Measurements from ENCODE around the gene ZNF652. TPM values are rescaled to one million over a fixed set of nuclear protein-coding genes. Genes with fewer than 3 reads are reported as not detected.

The ZNF652 gene
- total RNA-seq (2014; rRNA removed; shearing (Covaris generic)): 28.2 and 29.2 TPM in 2 replicates

- Histone ChIP-seq H3K27ac (peak within 1 kb of the TSS; percentile 26; the same call in 1 of the 2 replicates), H3K4me3 (peak within 1 kb of the TSS; percentile 93), H3K27me3 (no peaks in the 10 kb centered on the region), H3K9me3 (replicated peaks) (no peaks in the 10 kb centered on the region), H3K36me3 (no peaks in the 10 kb centered on the region), H3K4me1 (no peaks in the 10 kb centered on the region)
- peak; percentile 88 to 91 for DNase-seq
These were observed at the start of gene ZNF652 for GRCh38 chr17:49361902-49362722. ZNF652 (minus strand) TSS chr17:49362250; CDS start chr17:49317725, 44,525 bp downstream.

DNA sequence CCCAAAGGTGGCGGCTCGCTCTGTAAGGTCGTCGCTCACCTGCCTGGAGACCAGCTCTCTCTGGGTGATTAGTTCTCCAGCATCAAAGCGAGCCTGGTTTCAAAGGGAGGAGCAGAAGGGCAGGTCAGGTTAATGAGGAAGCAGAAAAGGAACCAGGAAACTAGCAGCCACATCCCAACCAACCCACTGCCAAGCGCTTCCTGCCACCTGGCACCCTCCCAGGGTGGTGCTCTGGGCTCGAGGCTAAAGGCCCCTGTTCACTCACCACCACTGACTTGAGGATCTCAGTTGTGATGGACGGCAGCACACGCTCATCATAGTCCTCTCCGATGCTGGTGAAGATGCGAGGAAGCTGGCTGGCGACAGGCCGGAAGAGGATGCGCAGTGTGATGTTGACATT, 47.0 kb upstream of the ZNF652 start:
- H3K4me3 ChIP-seq: no peak overlapping the region
- peaks cover 12% of the 10 kb centered on the region for H3K4me1 ChIP-seq
- H3K27me3 ChIP-seq: no peaks in the 10 kb centered on the region
- no peak for DNase-seq
- H3K27ac ChIP-seq: no peak overlapping the region
- no peaks in the 10 kb centered on the region for H3K9me3 ChIP-seq (replicated peaks)
- H3K36me3 ChIP-seq: peaks cover 68% of the 10 kb centered on the region

- Histone ChIP-seq H3K27ac (no peak overlapping the region), H3K4me3 (no peak overlapping the region), H3K27me3 (no peaks in the 10 kb centered on the region), H3K36me3 (peaks cover 68% of the 10 kb centered on the region), H3K4me1 (peaks cover 10% of the 10 kb centered on the region), H3K9me3 (replicated peaks) (no peaks in the 10 kb centered on the region)
- peak; percentile 93 to 95 for DNase-seq
These were observed 46.0 kb upstream of the ZNF652 start for GRCh38 chr17:49407981-49408501.

DNA sequence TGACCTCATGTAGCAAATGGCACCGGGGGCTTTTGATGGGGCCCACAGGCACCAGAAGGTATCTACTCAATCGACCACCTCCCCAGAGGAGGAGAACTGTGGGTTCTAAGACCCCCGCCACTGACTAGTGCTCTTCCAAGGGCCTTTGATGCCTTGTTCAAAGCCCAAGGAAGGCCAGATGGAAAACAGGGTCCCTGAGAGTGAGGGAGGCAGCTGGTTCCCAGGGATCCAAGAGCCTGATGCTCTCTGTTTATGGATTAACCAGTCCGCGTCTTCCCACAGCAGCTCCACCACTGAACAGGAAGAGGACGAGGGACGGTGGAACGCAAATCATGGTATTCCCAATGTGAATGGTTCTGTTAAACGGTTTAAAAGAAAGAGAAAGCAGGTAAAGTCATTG, 45.0 kb upstream of the ZNF652 start:
- H3K36me3 ChIP-seq: peaks cover 58% of the 10 kb centered on the region
- no peak for DNase-seq
- no peaks in the 10 kb centered on the region for H3K27me3 ChIP-seq
- peaks cover 17% of the 10 kb centered on the region for H3K4me1 ChIP-seq
- no peaks in the 10 kb centered on the region for H3K9me3 ChIP-seq (replicated peaks)
- no peak overlapping the region for H3K4me3 ChIP-seq
- no peak overlapping the region for H3K27ac ChIP-seq

- no peaks in the 10 kb centered on the region for H3K27me3 ChIP-seq
- H3K36me3 ChIP-seq: peaks cover 53% of the 10 kb centered on the region
- H3K4me1 ChIP-seq: peaks cover 18% of the 10 kb centered on the region
- no peak overlapping the region for H3K27ac ChIP-seq
- H3K4me3 ChIP-seq: no peak overlapping the region
- no peak for DNase-seq
- H3K9me3 ChIP-seq (replicated peaks): no peaks in the 10 kb centered on the region
These were observed 44.5 kb upstream of the ZNF652 start for GRCh38 chr17:49406421-49407061.

- H3K9me3 ChIP-seq (replicated peaks): no peaks in the 10 kb centered on the region
- no peak overlapping the region for H3K27ac ChIP-seq
- no peaks in the 10 kb centered on the region for H3K27me3 ChIP-seq
- H3K36me3 ChIP-seq: peaks cover 41% of the 10 kb centered on the region
- H3K4me1 ChIP-seq: peaks cover 18% of the 10 kb centered on the region
- no peak for DNase-seq
- no peak overlapping the region for H3K4me3 ChIP-seq
These were observed 42.9 kb upstream of the ZNF652 start for GRCh38 chr17:49404906-49405305.

DNA sequence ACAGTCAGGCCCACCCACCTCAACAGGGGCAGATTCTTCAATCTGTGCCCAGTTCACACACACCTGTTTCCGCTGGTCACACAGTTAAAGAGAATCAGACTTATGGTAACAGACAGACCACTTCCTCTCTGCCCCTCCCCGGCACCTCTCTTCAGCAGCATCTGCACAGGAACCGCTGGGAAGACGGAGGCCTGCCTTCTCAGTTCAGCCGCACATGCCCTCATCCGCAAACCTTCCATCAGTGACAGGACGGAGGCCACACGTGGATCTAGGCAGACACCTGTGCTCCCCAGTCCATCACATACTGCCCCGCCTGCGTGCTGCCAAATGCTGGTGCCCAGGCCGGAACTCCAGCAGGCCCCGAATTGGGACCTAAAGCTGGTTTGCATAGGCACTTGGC, 42.3 kb upstream of the ZNF652 start:
- H3K27me3 ChIP-seq: no peaks in the 10 kb centered on the region
- no peak overlapping the region for H3K27ac ChIP-seq
- no peak for DNase-seq
- H3K9me3 ChIP-seq (replicated peaks): no peaks in the 10 kb centered on the region
- peaks cover 18% of the 10 kb centered on the region for H3K4me1 ChIP-seq
- peaks cover 41% of the 10 kb centered on the region for H3K36me3 ChIP-seq
- no peak overlapping the region for H3K4me3 ChIP-seq

- no peaks in the 10 kb centered on the region for H3K27me3 ChIP-seq
- no peak overlapping the region for H3K27ac ChIP-seq
- no peak for DNase-seq
- peaks cover 36% of the 10 kb centered on the region for H3K36me3 ChIP-seq
- H3K4me3 ChIP-seq: no peak overlapping the region
- H3K9me3 ChIP-seq (replicated peaks): no peaks in the 10 kb centered on the region
- peaks cover 16% of the 10 kb centered on the region for H3K4me1 ChIP-seq
These were observed 41.7 kb upstream of the ZNF652 start for GRCh38 chr17:49403514-49404289.

DNA sequence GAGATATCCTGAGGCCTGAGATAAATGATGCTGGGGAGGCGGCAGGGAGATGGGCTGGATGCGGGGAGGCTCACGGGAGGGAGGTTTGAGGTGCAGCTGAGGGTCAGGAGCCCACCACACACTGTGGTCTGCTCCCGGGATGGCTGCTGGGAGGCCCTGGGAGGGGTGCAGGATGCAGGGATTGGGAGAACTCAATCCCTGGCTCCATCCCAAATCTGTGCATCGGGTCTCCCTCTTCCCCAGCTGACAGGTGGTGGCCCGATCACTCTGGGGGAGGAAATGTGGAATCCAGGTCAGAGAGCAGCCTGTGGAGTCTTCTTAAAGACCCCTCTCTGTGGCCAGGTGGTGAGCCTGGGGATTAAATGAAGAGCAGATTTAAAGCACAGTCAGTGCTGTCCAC, 40.7 kb upstream of the ZNF652 start:
- Histone ChIP-seq H3K27ac (no peak overlapping the region), H3K9me3 (replicated peaks) (no peaks in the 10 kb centered on the region), H3K4me3 (no peak overlapping the region), H3K4me1 (peaks cover 10% of the 10 kb centered on the region; the same call in 1 of the 2 replicates), H3K27me3 (no peaks in the 10 kb centered on the region), H3K36me3 (peaks cover 29% of the 10 kb centered on the region)
- peak; percentile 35 to 65 for DNase-seq

GRCh38 chr17:49401971-49402611, 40.0 kb upstream of the ZNF652 start:
- Histone ChIP-seq H3K27ac (no peak overlapping the region), H3K9me3 (replicated peaks) (no peaks in the 10 kb centered on the region), H3K4me3 (no peak overlapping the region), H3K27me3 (no peaks in the 10 kb centered on the region), H3K4me1 (peaks cover 10% of the 10 kb centered on the region; the same call in 1 of the 2 replicates), H3K36me3 (peaks cover 23% of the 10 kb centered on the region)
- no peak for DNase-seq

DNA sequence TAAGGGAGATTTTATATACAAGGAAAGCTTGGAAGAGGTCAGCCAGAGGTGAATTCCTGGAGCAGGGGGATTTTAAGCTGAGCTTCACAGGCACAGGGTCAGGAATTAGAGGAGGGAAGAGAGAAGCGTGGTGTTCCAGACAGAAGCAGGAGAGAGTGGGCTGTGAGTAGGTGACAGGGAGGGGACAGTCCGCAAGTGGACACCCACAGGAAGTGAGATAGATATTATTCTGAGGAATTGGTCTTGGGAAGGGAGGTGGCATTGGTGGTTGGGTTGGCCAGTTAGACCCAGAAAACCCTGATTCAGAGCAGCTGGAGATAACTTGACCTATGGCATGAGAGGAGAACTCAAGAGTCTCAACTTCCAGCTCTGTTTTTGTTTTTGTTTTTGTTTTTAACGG, 37.9 kb upstream of the ZNF652 start:
- H3K36me3 ChIP-seq: peaks cover 2% of the 10 kb centered on the region
- H3K27ac ChIP-seq: no peak overlapping the region
- peaks cover 10% of the 10 kb centered on the region; the same call in 1 of the 2 replicates for H3K4me1 ChIP-seq
- H3K4me3 ChIP-seq: no peak overlapping the region
- H3K9me3 ChIP-seq (replicated peaks): no peaks in the 10 kb centered on the region
- DNase-seq: no peak
- H3K27me3 ChIP-seq: no peaks in the 10 kb centered on the region

DNA sequence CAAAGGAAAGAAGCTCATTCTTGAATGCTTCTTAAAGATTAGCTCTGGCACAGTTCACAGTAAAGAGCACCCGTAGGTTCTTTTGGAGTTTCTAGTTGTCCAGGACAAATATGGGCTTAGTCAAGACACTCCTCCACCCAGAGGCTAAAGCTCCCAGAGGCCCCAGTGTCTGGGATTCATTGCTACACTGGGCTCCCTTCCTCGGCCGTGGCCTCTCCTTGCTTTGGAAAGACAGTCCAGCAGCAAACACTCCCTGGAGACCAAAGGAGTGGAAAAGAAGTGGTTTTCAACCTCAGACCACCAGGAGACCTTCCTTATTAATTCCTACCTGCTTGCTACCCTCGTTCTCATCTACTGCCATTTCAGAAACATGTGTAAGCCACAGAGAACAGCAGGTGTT, 35.5 kb upstream of the ZNF652 start:
- H3K36me3 ChIP-seq: no peaks in the 10 kb centered on the region
- H3K4me1 ChIP-seq: peaks cover 6% of the 10 kb centered on the region; the same call in 1 of the 2 replicates
- no peak for DNase-seq
- no peaks in the 10 kb centered on the region for H3K9me3 ChIP-seq (replicated peaks)
- no peak overlapping the region for H3K4me3 ChIP-seq
- no peak overlapping the region for H3K27ac ChIP-seq
- no peaks in the 10 kb centered on the region for H3K27me3 ChIP-seq

DNA sequence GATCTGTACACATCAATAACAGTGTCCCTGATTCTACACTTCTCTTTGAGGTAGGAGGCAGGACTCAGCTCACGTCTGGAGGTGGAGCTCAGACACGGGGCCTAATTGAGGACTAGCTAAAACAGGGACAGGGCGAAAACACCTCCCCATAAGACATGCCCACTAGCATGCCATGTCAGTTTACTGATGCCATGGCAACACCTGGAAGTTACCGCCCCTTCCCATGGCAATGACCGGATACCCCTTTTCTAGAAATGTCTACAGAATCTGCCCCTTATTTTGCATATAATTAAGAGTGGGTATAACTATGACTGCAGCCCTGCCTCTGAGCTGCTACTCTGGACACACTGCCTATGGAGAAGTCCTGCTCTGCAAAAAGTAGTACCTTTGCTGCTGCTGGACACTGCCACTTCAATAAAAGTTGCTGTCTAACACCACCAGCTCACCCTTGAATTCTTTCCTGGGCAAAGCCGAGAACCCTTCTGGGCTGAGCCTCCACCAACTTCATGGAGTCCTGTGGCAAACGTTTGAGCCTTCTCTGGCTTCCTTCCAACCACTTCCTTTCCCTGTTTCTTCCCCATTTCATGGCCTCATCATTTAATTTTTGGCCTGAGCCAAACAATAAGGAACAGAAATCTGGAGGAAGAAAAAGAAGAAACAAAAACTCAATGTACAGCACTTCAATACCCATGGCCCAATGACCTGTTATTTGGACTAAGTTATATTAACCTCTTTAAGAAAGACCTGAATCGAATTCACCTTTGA, 31.6 kb upstream of the ZNF652 start:
- no peaks in the 10 kb centered on the region for H3K9me3 ChIP-seq (replicated peaks)
- H3K27ac ChIP-seq: no peak overlapping the region
- no peaks in the 10 kb centered on the region for H3K27me3 ChIP-seq
- no peak for DNase-seq
- no peaks in the 10 kb centered on the region for H3K36me3 ChIP-seq
- no peak overlapping the region for H3K4me3 ChIP-seq
- peaks cover 14% of the 10 kb centered on the region for H3K4me1 ChIP-seq

Measured in SJCRH30 (cell line).